Measurements from ENCODE around the gene NUDT12. TPM values are rescaled to one million over a fixed set of nuclear protein-coding genes. Genes with fewer than 3 reads are reported as not detected.

The NUDT12 gene
- total RNA-seq, 2 donors from 2014 or later = 11.3 to 29.6 TPM

- intact Hi-C loops (cut with DNase I) = no loop called here
- Histone ChIP-seq H3K27ac (no peak overlapping the region), H3K9me3 (no peaks in the 10 kb centered on the region), H3K36me3 (no peaks in the 10 kb centered on the region), H3K4me3 (no peak overlapping the region), H3K27me3 (replicated peaks; ENCODE audit: insufficient read depth) (no peaks in the 10 kb centered on the region), H3K4me1 (replicated peaks) (no peaks in the 10 kb centered on the region)
- DNase-seq (ENCODE audit: low spot score) = no peak
- WGBS = 78% methylated on average over 2 of the region's 2 CpGs
- TF ChIP-seq POLR2A (IDR thresholded peaks at IDR 0.05) = no peak
- TF ChIP-seq CTCF (IDR thresholded peaks at IDR 0.05) = no peak
- no peak for TF ChIP-seq POLR2AphosphoS5 (IDR thresholded peaks at IDR 0.05)
These were observed 30.4 kb downstream of the NUDT12 start for GRCh38 chr5:103532086-103532734.

DNA sequence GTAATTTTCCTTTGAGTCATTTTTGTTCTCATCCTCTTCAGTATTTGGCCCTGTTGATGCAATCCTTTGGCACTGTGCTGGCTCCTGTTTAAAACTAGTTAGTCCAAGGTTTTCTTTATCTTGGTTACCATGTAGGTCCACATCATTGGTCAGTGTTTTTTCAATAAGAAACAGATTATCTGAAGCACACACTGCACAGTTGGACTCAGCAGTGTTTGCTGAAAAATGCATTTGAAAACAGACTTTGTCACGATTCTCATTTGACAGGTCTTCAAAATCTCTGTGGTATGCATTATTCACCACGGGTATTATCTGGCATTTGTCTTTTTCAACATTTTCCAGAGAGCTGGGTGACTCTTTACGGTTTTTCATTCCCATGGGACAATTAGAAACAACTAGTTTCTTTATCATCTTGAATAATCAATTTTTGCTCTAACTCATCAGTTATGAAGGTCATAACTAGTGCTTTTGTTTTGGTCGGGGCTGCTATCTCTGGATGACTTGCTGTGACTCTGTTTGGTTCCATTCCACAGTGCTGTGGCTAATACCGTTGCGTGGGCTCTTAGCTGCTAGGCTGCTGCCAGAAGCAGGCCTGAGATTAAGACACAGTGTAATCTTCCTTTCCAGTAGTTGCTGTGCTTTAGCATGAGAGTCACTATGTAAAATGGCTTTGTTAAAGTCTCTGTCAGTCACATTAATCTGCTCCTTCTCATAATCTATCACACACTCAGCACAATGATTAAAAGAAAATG is 36.2 kb downstream of the NUDT12 start:
- intact Hi-C loops (cut with DNase I) = no loop called here
- Histone ChIP-seq H3K4me3 (no peak overlapping the region), H3K9me3 (no peaks in the 10 kb centered on the region), H3K27ac (no peak overlapping the region), H3K27me3 (replicated peaks; ENCODE audit: insufficient read depth) (no peaks in the 10 kb centered on the region), H3K36me3 (no peaks in the 10 kb centered on the region), H3K4me1 (replicated peaks) (no peaks in the 10 kb centered on the region)
- WGBS = 79% methylated on average over 6 of the region's 6 CpGs
- DNase-seq (ENCODE audit: low spot score) = no peak
- no peak for TF ChIP-seq POLR2AphosphoS5 (IDR thresholded peaks at IDR 0.05)
- no peak for TF ChIP-seq CTCF (IDR thresholded peaks at IDR 0.05)
- TF ChIP-seq POLR2A (IDR thresholded peaks at IDR 0.05) = no peak

DNA sequence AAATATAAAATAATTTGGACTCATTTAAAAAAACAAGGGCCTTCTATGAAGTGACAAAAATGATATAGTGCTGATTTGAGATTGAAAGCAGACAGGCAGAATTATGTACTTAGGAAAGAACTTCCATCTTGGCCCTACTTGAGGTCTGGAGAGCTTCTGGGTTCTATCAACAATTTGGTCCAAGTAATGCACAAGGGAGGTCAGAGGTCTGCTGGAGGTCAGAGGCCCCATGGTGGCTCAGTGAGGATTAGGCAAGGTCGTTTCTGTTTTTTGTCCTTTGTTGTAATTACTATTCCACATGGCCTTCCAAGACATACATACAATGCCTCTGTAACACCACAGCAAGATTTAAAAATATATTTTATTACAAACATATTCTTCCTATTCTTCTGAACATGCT is 37.2 kb downstream of the NUDT12 start:
- Histone ChIP-seq H3K4me1 (replicated peaks) (no peaks in the 10 kb centered on the region), H3K4me3 (no peak overlapping the region), H3K27ac (no peak overlapping the region), H3K9me3 (no peaks in the 10 kb centered on the region), H3K27me3 (replicated peaks; ENCODE audit: insufficient read depth) (no peaks in the 10 kb centered on the region), H3K36me3 (no peaks in the 10 kb centered on the region)
- DNase-seq (ENCODE audit: low spot score) = no peak
- no peak for TF ChIP-seq CTCF (IDR thresholded peaks at IDR 0.05)
- TF ChIP-seq POLR2A (IDR thresholded peaks at IDR 0.05) = no peak
- TF ChIP-seq POLR2AphosphoS5 (IDR thresholded peaks at IDR 0.05) = no peak
- 61% methylated on average over 1 of the region's 1 CpG for WGBS
- intact Hi-C loops (cut with DNase I) = no loop called here

DNA sequence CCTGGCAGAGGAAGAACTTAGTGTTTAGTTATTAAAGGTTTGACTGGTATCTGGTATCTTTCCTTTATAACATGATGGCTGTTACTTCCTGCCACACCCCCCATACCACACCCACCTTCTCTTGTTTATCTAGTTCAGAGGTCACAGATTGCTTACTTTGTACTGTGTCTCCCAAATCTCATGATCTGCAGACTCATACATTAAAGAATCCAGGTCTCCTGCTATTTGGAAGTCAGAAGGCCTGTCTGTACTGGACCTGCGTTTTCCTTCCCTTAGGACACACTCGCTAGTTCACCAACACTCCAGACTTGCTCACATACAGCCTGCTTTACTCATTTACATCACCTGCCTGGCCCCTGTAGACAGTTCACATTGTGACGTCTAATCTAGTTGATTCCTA is 39.3 kb downstream of the NUDT12 start:
- H3K4me3 ChIP-seq = no peak overlapping the region
- WGBS = 60% methylated on average over 3 of the region's 3 CpGs
- no peak for TF ChIP-seq CTCF (IDR thresholded peaks at IDR 0.05)
- no peak for TF ChIP-seq POLR2AphosphoS5 (IDR thresholded peaks at IDR 0.05)
- no peak for TF ChIP-seq POLR2A (IDR thresholded peaks at IDR 0.05)
- no peaks in the 10 kb centered on the region for H3K36me3 ChIP-seq
- DNase-seq (ENCODE audit: low spot score) = no peak
- intact Hi-C loops (cut with DNase I) = no loop called here
- H3K27ac ChIP-seq = no peak overlapping the region
- H3K27me3 ChIP-seq (replicated peaks; ENCODE audit: insufficient read depth) = no peaks in the 10 kb centered on the region
- H3K9me3 ChIP-seq = no peaks in the 10 kb centered on the region
- no peaks in the 10 kb centered on the region for H3K4me1 ChIP-seq (replicated peaks)

DNA sequence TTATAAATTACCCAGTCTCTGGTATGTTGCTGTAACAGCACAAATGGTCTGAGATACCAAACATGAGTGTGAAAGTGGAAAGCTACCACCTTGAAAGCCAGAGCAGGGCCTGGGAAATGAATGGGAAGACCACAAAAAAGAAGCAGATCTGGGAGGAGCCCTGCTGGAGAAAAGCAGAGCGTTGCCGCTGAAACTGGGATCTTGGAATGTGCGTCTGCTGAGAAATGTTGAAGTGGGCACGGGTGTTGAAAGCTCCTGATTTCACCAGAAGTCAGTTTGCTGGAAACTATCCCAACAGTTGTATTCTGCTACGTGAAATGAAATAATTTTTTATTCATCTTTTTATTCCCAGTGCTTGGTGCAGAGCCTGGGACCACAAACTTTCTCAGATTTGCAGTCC is 40.0 kb downstream of the NUDT12 start:
- 88% methylated on average over 5 of the region's 5 CpGs for WGBS
- no peaks in the 10 kb centered on the region for H3K27me3 ChIP-seq (replicated peaks; ENCODE audit: insufficient read depth)
- TF ChIP-seq POLR2AphosphoS5 (IDR thresholded peaks at IDR 0.05) (no peak), POLR2A (IDR thresholded peaks at IDR 0.05) (no peak), CTCF (IDR thresholded peaks at IDR 0.05) (no peak)
- no peak overlapping the region for H3K4me3 ChIP-seq
- no peaks in the 10 kb centered on the region for H3K9me3 ChIP-seq
- no peak overlapping the region for H3K27ac ChIP-seq
- no peaks in the 10 kb centered on the region for H3K4me1 ChIP-seq (replicated peaks)
- intact Hi-C loops (cut with DNase I) = no loop called here
- DNase-seq (ENCODE audit: low spot score) = no peak
- H3K36me3 ChIP-seq = no peaks in the 10 kb centered on the region

All from prostate gland (tissue), 2 donors.